ENCODE results near the gene KCNJ2. TPM values are rescaled to one million over a fixed set of nuclear protein-coding genes. Genes with fewer than 3 reads are reported as not detected.

Gene KCNJ2
- total and polyA plus RNA-seq, 7 donors = 0.60 to 2.5 (median 2.1) TPM

GRCh38 chr17:70121126-70121525 is 48.2 kb upstream of the KCNJ2 start:
- DNase-seq = no peak
- intact Hi-C loops (cut with DNase I) = no loop called here
- H3K27ac ChIP-seq = no peak overlapping the region
- TF ChIP-seq CTCF (IDR thresholded peaks at IDR 0.05) (no peak), POLR2A (IDR thresholded peaks at IDR 0.05) (no peak), EP300 (IDR thresholded peaks at IDR 0.05) (no peak), POLR2AphosphoS5 (IDR thresholded peaks at IDR 0.05) (no peak)
- no peaks in the 10 kb centered on the region for H3K36me3 ChIP-seq
- peaks cover 0 to 3% (median 1%) of the 10 kb centered on the region in 4 donors for H3K9me3 ChIP-seq
- H3K27me3 ChIP-seq = no peaks in the 10 kb centered on the region
- H3K4me3 ChIP-seq = no peak overlapping the region
- H3K4me1 ChIP-seq = no peaks in the 10 kb centered on the region
- WGBS, 2 donors = 46 to 85% methylated on average over 3 of the region's 3 CpGs

GRCh38 chr17:70123193-70123592 is 46.1 kb upstream of the KCNJ2 start:
- Histone ChIP-seq H3K4me3 (no peak overlapping the region), H3K9me3 (peaks cover 0 to 3% (median 1%) of the 10 kb centered on the region in 4 donors), H3K27me3 (no peaks in the 10 kb centered on the region), H3K4me1 (no peaks in the 10 kb centered on the region), H3K36me3 (no peaks in the 10 kb centered on the region), H3K27ac (no peak overlapping the region)
- TF ChIP-seq EP300 (IDR thresholded peaks at IDR 0.05) (no peak), POLR2A (IDR thresholded peaks at IDR 0.05) (no peak), CTCF (IDR thresholded peaks at IDR 0.05) (no peak), POLR2AphosphoS5 (IDR thresholded peaks at IDR 0.05) (no peak)
- intact Hi-C loops (cut with DNase I) = no loop called here
- DNase-seq = no peak
- WGBS, 2 donors = 16 to 59% methylated on average over 2 of the region's 2 CpGs

DNA sequence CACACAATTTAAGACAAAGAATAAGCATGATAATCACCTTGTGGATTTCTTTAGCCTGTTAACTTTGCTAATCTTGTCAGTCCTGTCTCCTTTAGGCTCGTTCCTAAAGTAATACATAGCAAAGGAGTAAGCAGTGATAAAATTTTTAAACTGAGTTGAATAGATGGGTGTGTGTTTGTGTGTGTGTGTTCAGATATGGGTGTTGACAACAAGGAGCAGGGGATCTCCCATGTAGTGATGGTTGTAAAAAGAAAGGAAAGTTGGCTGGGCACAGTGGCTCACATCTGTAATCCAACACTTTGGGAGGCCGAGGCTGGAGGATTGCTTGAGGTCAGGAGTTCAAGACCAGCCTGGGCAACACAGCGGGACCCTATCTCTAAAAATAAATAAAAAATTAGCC is 44.6 kb upstream of the KCNJ2 start:
- Histone ChIP-seq H3K9me3 (peaks cover 0 to 2% (median 0%) of the 10 kb centered on the region in 4 donors), H3K4me3 (no peak overlapping the region), H3K36me3 (no peaks in the 10 kb centered on the region), H3K27me3 (no peaks in the 10 kb centered on the region), H3K27ac (no peak overlapping the region), H3K4me1 (no peaks in the 10 kb centered on the region)
- no peak for DNase-seq
- TF ChIP-seq POLR2AphosphoS5 (IDR thresholded peaks at IDR 0.05) (no peak), CTCF (IDR thresholded peaks at IDR 0.05) (no peak), POLR2A (IDR thresholded peaks at IDR 0.05) (no peak), EP300 (IDR thresholded peaks at IDR 0.05) (no peak)
- 52 to 73% methylated on average over 3 of the region's 3 CpGs for WGBS, 2 donors
- intact Hi-C loops (cut with DNase I) = no loop called here

DNA sequence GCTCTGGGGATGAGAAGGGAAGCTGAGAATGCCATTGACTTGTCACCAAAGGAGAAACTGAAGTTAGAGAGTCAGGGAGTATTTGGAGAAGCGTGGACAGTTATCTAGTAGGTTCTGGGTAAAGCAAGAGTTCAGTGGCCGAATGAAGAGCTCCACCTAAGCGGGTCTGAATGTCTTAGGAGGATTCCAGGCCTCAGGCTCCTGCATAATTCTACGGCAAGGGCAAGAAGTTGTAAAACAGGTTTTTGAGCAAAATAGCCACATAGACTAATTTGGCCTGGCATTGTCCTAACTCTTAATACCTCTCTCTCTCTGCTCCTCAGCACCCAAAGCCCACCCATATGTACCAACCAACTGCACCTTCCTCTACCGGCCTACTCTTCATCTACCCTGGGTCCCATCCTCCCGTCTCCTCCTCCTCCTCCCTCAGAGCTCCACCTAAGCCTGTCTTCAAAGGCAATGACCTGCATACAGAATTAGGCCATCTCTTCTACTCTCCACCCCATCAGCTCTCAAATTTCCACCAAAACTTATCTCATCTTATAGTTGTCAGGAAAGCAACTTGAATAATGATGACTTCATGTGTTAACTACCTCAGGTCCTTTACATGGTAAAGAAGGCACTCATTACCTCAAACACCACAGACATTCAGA is 42.0 kb upstream of the KCNJ2 start:
- Histone ChIP-seq H3K27ac (no peak overlapping the region), H3K36me3 (no peaks in the 10 kb centered on the region)
- WGBS, 2 donors = 82 to 89% methylated on average over 6 of the region's 6 CpGs

More for the DNA sequence above, 42.0 kb upstream of the KCNJ2 start:
- TF ChIP-seq POLR2A (IDR thresholded peaks at IDR 0.05) (no peak), EP300 (IDR thresholded peaks at IDR 0.05) (no peak), CTCF (IDR thresholded peaks at IDR 0.05) (no peak), POLR2AphosphoS5 (IDR thresholded peaks at IDR 0.05) (no peak)
- intact Hi-C loops (cut with DNase I) = no loop called here
- no peaks in the 10 kb centered on the region for H3K9me3 ChIP-seq
- no peaks in the 10 kb centered on the region for H3K27me3 ChIP-seq
- H3K4me1 ChIP-seq = no peaks in the 10 kb centered on the region
- H3K4me3 ChIP-seq = no peak overlapping the region
- DNase-seq = no peak
